GM19455 (cell line): ENCODE measurements around the gene HMGB2.

Source experiments
- ATAC-seq: cut with Tn5 transposase; IDR thresholded peaks from one replicate; pipeline ENCODE4 v1.9.1; 2021; ENCODE audit not compliant: unreplicated experiment

The HMGB2 gene

GRCh38 chr4:173334891-173335752 lies 964 bp upstream of the HMGB2 start:
- ATAC-seq = peak; percentile 33

- ATAC-seq = peak; percentile 4
Observed at GRCh38 chr4:173333658-173334084, 487 bp downstream of the HMGB2 start.

- ATAC-seq = no peak
Observed at GRCh38 chr4:173332963-173333657, 1.0 kb downstream of the HMGB2 start.

GRCh38 chr4:173332021-173332487 lies 2.1 kb downstream of the HMGB2 start:
- no peak for ATAC-seq

- no peak for ATAC-seq
Observed at GRCh38 chr4:173330590-173330989, 3.6 kb downstream of the HMGB2 start.

- ATAC-seq = no peak
Observed at GRCh38 chr4:173328236-173328901, 5.8 kb downstream of the HMGB2 start.

- ATAC-seq = no peak
Observed at GRCh38 chr4:173325007-173325736, 9.0 kb downstream of the HMGB2 start.

GRCh38 chr4:173319696-173320095 lies 14.5 kb downstream of the HMGB2 start:
- no peak for ATAC-seq

- peak; percentile 45 for ATAC-seq
Observed at GRCh38 chr4:173318648-173319211, 15.4 kb downstream of the HMGB2 start.

- no peak for ATAC-seq
Observed at GRCh38 chr4:173318240-173318639, 15.9 kb downstream of the HMGB2 start.

- ATAC-seq = no peak
Observed at GRCh38 chr4:173317004-173317403, 17.2 kb downstream of the HMGB2 start.

- ATAC-seq = no peak
Observed at GRCh38 chr4:173316060-173316459, 18.1 kb downstream of the HMGB2 start.

- no peak for ATAC-seq
Observed at GRCh38 chr4:173314715-173315114, 19.4 kb downstream of the HMGB2 start.

GRCh38 chr4:173311368-173311767 lies 22.8 kb downstream of the HMGB2 start:
- ATAC-seq = no peak

- no peak for ATAC-seq
Observed at GRCh38 chr4:173307778-173308177, 26.4 kb downstream of the HMGB2 start.

- ATAC-seq = no peak
Observed at GRCh38 chr4:173301518-173302201, 32.5 kb downstream of the HMGB2 start.

- no peak for ATAC-seq
Observed at GRCh38 chr4:173294444-173294843, 39.7 kb downstream of the HMGB2 start.

GRCh38 chr4:173293663-173294062 lies 40.5 kb downstream of the HMGB2 start:
- ATAC-seq = no peak

GRCh38 chr4:173291899-173292298 lies 42.3 kb downstream of the HMGB2 start:
- ATAC-seq = no peak

GRCh38 chr4:173289353-173289727 lies 44.8 kb downstream of the HMGB2 start:
- no peak for ATAC-seq
